KOPT-K1 (cell line): ENCODE data around the gene MUC6.

Experiments used
- H3K27ac ChIP-seq: fragments of 200-600 bp; sonication (generic); 2 replicates; pipeline ENCODE4 v1.5.1; 2016; ENCODE audit warnings: antibody characterized with exemption, mild to moderate bottlenecking, low read depth, low read length; ENCODE audit not compliant: poor library complexity, severe bottlenecking
- H3K36me3 ChIP-seq: fragments of 200-600 bp; sonication (generic); 2 replicates; pipeline ENCODE4 v1.5.1; 2017; ENCODE audit warnings: antibody characterized with exemption, mild to moderate bottlenecking, low read length, moderate library complexity; ENCODE audit not compliant: insufficient read depth
- H3K9me3 ChIP-seq: fragments of 200-600 bp; sonication (generic); 2 replicates; pipeline ENCODE4 v1.5.1; 2017; ENCODE audit warnings: antibody characterized with exemption, low read length, mild to moderate bottlenecking; ENCODE audit not compliant: insufficient read depth, poor library complexity, severe bottlenecking

The MUC6 gene

GRCh38 chr11:1038361-1038760 is 1.8 kb upstream of the MUC6 start:
- H3K27ac ChIP-seq, result no peak overlapping the region
- no peaks in the 10 kb centered on the region for H3K36me3 ChIP-seq

GRCh38 chr11:1037506-1038055 is 1.1 kb upstream of the MUC6 start:
- no peak overlapping the region for H3K27ac ChIP-seq
- no peaks in the 10 kb centered on the region for H3K36me3 ChIP-seq
- H3K9me3 ChIP-seq, result no peaks in the 10 kb centered on the region

More at GRCh38 chr11:1038361-1038760, 1.8 kb upstream of the MUC6 start:
- no peaks in the 10 kb centered on the region for H3K9me3 ChIP-seq

GRCh38 chr11:1036931-1037330 is 413 bp upstream of the MUC6 start:
- no peak overlapping the region for H3K27ac ChIP-seq
- no peaks in the 10 kb centered on the region for H3K36me3 ChIP-seq
- no peaks in the 10 kb centered on the region for H3K9me3 ChIP-seq

GRCh38 chr11:1035577-1036283 is 788 bp downstream of the MUC6 start:
- H3K9me3 ChIP-seq, result no peaks in the 10 kb centered on the region
- H3K36me3 ChIP-seq, result no peaks in the 10 kb centered on the region
- H3K27ac ChIP-seq, result no peak overlapping the region

- no peaks in the 10 kb centered on the region for H3K9me3 ChIP-seq
- H3K36me3 ChIP-seq, result no peaks in the 10 kb centered on the region
- H3K27ac ChIP-seq, result no peak overlapping the region
Observed at GRCh38 chr11:1034456-1035295, 1.8 kb downstream of the MUC6 start.

- Histone ChIP-seq H3K36me3 (no peaks in the 10 kb centered on the region), H3K27ac (no peak overlapping the region), H3K9me3 (no peaks in the 10 kb centered on the region)
Observed at GRCh38 chr11:1034001-1034400, 2.5 kb downstream of the MUC6 start.

GRCh38 chr11:1033016-1033798 is 3.3 kb downstream of the MUC6 start:
- no peak overlapping the region for H3K27ac ChIP-seq
- no peaks in the 10 kb centered on the region for H3K9me3 ChIP-seq
- no peaks in the 10 kb centered on the region for H3K36me3 ChIP-seq

GRCh38 chr11:1032310-1032891 is 4.1 kb downstream of the MUC6 start:
- Histone ChIP-seq H3K27ac (no peak overlapping the region), H3K9me3 (no peaks in the 10 kb centered on the region), H3K36me3 (no peaks in the 10 kb centered on the region)

GRCh38 chr11:1031121-1031899 is 5.2 kb downstream of the MUC6 start:
- Histone ChIP-seq H3K36me3 (no peaks in the 10 kb centered on the region), H3K27ac (no peak overlapping the region), H3K9me3 (no peaks in the 10 kb centered on the region)

- Histone ChIP-seq H3K9me3 (no peaks in the 10 kb centered on the region), H3K27ac (no peak overlapping the region), H3K36me3 (no peaks in the 10 kb centered on the region)
Observed at GRCh38 chr11:1030556-1030955, 6.0 kb downstream of the MUC6 start.

- Histone ChIP-seq H3K36me3 (no peaks in the 10 kb centered on the region), H3K27ac (no peak overlapping the region), H3K9me3 (no peaks in the 10 kb centered on the region)
Observed at GRCh38 chr11:1030086-1030485, 6.4 kb downstream of the MUC6 start.

GRCh38 chr11:1029654-1030053 is 6.9 kb downstream of the MUC6 start:
- no peak overlapping the region for H3K27ac ChIP-seq
- no peaks in the 10 kb centered on the region for H3K9me3 ChIP-seq
- H3K36me3 ChIP-seq, result no peaks in the 10 kb centered on the region

- Histone ChIP-seq H3K27ac (no peak overlapping the region), H3K36me3 (no peaks in the 10 kb centered on the region), H3K9me3 (no peaks in the 10 kb centered on the region)
Observed at GRCh38 chr11:1029051-1029450, 7.5 kb downstream of the MUC6 start.

- H3K36me3 ChIP-seq, result no peaks in the 10 kb centered on the region
- no peaks in the 10 kb centered on the region for H3K9me3 ChIP-seq
- H3K27ac ChIP-seq, result no peak overlapping the region
Observed at GRCh38 chr11:1028616-1029015, 7.9 kb downstream of the MUC6 start.
